Skeletal muscle tissue (tissue), 4 donors: ENCODE data around the gene TCF7L2. TPM values are rescaled to one million over a fixed set of nuclear protein-coding genes. Genes with fewer than 3 reads are reported as not detected.

Experiments used
- H3K27ac ChIP-seq: one replicate; pipeline ENCODE4 v1.7.0; 2013; ENCODE audit warnings: mild to moderate bottlenecking, low read depth, low read length, inconsistent platforms
- H3K27me3 ChIP-seq, 3 donors: one replicate each; pipeline ENCODE4 v1.7.0; 2013; ENCODE audit warnings: low read length in 3 of 3; ENCODE audit not compliant: control insufficient read depth in 3 of 3, insufficient read depth in 3 of 3
- H3K36me3 ChIP-seq, 3 donors: one replicate each; pipeline ENCODE4 v1.7.0; 2013; ENCODE audit warnings: low read length in 3 of 3; ENCODE audit not compliant: control insufficient read depth in 3 of 3, insufficient read depth in 3 of 3
- H3K4me1 ChIP-seq, 3 donors: one replicate each; pipeline ENCODE4 v1.7.0; 2013; ENCODE audit warnings: low read length in 3 of 3, mild to moderate bottlenecking in 3 of 3; ENCODE audit not compliant: control insufficient read depth in 3 of 3, insufficient read depth in 3 of 3
- H3K4me3 ChIP-seq, 3 donors: one replicate each; pipeline ENCODE4 v1.7.0; 2013; ENCODE audit warnings: low read length in 3 of 3
- H3K9ac ChIP-seq, 3 donors: one replicate each; pipeline ENCODE4 v1.7.0; 2013; ENCODE audit warnings: low read length in 3 of 3, mild to moderate bottlenecking in 3 of 3, moderate library complexity in 2 of 3, low read depth in 1 of 3
- H3K9me3 ChIP-seq, 3 donors: one replicate each; pipeline ENCODE4 v1.7.0; 2013; ENCODE audit warnings: low read length in 3 of 3; ENCODE audit not compliant: control insufficient read depth in 3 of 3
- total RNA-seq: library from RNA; depleted of rRNA; stranded (reverse); fragments of >200 nt; gene quantifications from one replicate; pipeline ENCODE4 v1.2.3, GENCODE V29; 2014
- donor health status: Osteomylitis.

Gene TCF7L2
- total RNA-seq, 1 donor from 2014 or later, result 33.9 TPM

DNA sequence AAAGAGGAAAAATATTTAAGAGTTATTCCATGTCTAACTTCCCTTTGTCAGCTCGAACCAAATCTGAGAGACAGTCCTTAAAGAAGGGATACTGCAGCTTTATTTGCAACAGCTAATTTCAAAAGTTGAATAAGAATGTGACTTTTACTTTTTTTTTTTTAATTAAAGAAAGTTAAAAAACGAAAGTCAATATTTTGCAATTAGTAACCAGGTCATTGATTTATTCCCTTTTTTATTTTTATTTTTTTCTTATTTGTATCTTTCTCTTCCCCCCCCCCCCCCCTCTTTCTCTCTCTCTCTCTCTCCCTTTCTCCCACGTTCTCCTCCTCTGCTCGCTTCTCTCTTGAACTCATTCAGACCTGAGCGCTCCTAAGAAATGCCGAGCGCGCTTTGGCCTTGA is 209.5 kb downstream of the TCF7L2 start:
- Histone ChIP-seq H3K36me3 (peaks cover 28 to 41% (median 32%) of the 10 kb centered on the region in 3 donors), H3K27ac (no peak overlapping the region), H3K9ac (no peak overlapping the region)

DNA sequence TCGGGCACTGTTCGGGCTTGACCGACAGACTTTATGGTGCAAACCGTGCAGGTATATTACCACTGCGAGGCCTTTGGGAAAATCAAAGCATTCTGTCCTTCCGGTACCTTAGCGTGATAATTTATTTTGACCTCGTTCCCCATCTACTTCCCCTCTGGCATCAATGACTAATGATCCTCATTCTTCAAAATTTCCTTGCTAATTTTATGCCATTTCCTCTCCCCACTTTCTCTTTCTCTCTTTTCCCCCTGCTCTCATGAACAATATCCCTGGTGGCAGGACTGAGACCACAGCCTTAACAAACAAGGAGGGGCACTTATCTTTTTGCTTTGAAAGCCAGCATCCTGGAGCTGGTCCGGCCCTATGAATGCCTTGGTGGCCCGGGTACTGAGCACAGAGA is 210.6 kb downstream of the TCF7L2 start:
- Histone ChIP-seq H3K27ac (no peak overlapping the region), H3K4me3 (no peak overlapping the region), H3K36me3 (peaks cover 27 to 40% (median 27%) of the 10 kb centered on the region in 3 donors), H3K9ac (no peak overlapping the region), H3K27me3 (no peaks in the 10 kb centered on the region), H3K9me3 (no peaks in the 10 kb centered on the region), H3K4me1 (no peaks in the 10 kb centered on the region)

More for the DNA sequence above, 209.5 kb downstream of the TCF7L2 start:
- no peaks in the 10 kb centered on the region for H3K9me3 ChIP-seq
- no peaks in the 10 kb centered on the region for H3K4me1 ChIP-seq
- no peak overlapping the region for H3K4me3 ChIP-seq
- no peaks in the 10 kb centered on the region for H3K27me3 ChIP-seq

DNA sequence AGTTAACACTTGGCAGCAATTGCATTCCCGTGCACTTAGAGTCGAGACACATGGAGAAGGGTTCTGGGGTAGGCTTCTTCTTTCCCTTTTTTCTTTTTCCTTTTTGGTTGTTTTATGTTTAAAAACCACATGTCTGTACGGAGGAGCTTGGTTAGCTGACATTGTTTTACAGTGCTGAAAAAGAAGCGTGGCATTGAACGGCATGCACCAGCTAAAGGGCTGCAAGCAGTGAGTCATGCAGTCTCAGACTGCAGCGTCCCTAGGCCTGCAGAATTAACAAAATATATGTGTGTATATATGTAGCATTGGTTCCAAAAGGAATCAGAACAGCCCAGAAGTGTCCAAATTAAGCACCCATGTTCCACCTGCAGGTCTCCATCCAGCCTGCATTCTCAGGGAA is 211.0 kb downstream of the TCF7L2 start:
- no peaks in the 10 kb centered on the region for H3K27me3 ChIP-seq
- peaks cover 25 to 38% (median 27%) of the 10 kb centered on the region in 3 donors for H3K36me3 ChIP-seq
- H3K4me3 ChIP-seq, result no peak overlapping the region
- H3K9ac ChIP-seq, result no peak overlapping the region
- no peaks in the 10 kb centered on the region for H3K9me3 ChIP-seq
- H3K4me1 ChIP-seq, result no peaks in the 10 kb centered on the region
- H3K27ac ChIP-seq, result no peak overlapping the region

DNA sequence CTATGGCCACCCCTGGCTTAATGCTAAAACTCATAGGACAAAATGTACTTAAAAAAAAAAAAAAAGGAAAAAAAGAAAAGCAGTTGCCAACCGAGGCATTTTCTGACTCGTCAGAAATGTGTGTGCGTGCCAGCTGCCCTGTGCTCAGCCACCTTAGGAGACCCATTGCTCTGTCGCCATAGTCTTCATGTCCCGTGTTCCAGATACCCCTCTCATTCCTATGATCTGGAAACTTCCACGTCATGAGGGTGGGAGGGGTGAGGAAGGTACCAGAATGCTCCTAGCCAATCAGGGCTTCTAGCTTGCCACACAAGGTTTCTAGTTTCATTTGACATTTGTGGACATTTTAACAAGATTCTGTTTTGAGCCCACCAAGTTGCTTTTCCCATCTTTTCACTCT is 212.9 kb downstream of the TCF7L2 start:
- H3K4me1 ChIP-seq, result no peaks in the 10 kb centered on the region
- H3K4me3 ChIP-seq, result no peak overlapping the region
- no peaks in the 10 kb centered on the region for H3K9me3 ChIP-seq
- H3K36me3 ChIP-seq, result peaks cover 13 to 27% (median 19%) of the 10 kb centered on the region in 3 donors
- H3K27me3 ChIP-seq, result no peaks in the 10 kb centered on the region
- H3K27ac ChIP-seq, result no peak overlapping the region
- no peak overlapping the region for H3K9ac ChIP-seq

DNA sequence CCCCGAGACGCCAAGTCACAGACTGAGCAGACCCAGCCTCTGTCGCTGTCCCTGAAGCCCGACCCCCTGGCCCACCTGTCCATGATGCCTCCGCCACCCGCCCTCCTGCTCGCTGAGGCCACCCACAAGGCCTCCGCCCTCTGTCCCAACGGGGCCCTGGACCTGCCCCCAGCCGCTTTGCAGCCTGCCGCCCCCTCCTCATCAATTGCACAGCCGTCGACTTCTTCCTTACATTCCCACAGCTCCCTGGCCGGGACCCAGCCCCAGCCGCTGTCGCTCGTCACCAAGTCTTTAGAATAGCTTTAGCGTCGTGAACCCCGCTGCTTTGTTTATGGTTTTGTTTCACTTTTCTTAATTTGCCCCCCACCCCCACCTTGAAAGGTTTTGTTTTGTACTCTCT is 215.6 kb downstream of the TCF7L2 start:
- Histone ChIP-seq H3K4me1 (no peaks in the 10 kb centered on the region), H3K27ac (no peak overlapping the region), H3K27me3 (no peaks in the 10 kb centered on the region), H3K4me3 (no peak overlapping the region), H3K9ac (no peak overlapping the region), H3K36me3 (peaks cover 8 to 23% (median 12%) of the 10 kb centered on the region in 3 donors), H3K9me3 (no peaks in the 10 kb centered on the region)

DNA sequence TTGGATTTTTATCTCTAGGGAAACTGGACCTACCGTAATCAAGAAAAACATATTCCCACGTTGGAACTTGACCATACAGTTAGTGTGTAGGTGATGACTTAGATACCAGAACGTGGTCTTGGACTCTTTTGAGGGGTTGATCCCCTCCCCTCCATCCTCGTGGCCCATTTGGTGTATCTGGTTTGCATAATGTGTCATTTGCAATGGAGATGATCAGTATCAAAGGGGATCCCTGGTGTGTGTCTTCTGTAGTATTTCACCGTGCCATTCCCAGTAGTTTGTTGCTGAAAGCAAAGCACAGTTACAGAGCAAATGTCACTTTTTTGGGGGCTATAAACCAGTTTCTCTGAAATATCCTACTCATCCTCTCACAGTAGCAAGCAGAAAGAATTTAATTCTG is 217.7 kb downstream of the TCF7L2 start:
- Histone ChIP-seq H3K27me3 (no peaks in the 10 kb centered on the region), H3K9me3 (no peaks in the 10 kb centered on the region), H3K36me3 (peaks cover 2 to 5% (median 3%) of the 10 kb centered on the region in 3 donors), H3K9ac (no peak overlapping the region), H3K4me1 (no peaks in the 10 kb centered on the region), H3K27ac (no peak overlapping the region), H3K4me3 (no peak overlapping the region)

DNA sequence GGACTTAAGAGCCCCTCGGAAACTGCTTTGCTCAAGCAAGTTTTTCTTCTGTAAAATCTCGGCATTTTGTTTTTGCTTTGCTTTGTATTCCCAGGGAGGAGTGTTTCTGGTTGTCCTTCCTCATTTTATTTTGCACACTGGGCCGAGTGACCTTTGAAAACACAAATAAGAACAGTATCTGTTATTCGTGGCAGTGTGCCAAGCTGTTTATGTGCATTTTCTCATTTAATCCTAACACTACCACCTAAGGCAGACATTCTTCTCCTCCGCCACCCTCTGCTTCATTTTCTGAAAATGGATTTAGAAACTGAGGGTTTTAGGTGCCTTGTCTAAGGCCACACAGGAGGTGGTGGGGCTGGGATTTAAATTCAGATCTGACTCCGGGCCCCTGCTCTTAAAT is 218.5 kb downstream of the TCF7L2 start:
- no peaks in the 10 kb centered on the region for H3K4me1 ChIP-seq

DNA sequence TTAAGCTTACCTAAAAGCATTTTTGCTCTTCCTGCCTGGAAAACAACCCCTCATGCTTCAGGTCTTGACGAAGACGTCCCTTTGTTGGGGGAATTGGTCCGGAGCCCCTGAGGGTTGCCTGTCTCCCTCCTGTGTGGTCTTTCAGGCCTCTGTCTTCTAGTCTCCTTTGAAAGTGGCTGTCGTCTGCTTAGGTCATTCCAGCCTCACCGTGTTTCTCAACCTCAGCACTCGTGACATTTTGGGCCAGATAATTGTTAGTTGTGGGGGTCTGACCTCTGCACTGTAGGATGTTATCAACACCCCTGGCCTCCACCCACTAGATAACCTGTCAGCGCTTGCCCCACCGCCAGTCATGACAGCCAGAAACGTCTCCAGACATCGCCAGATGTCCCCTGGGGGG is 219.1 kb downstream of the TCF7L2 start:
- peaks cover 0 to 2% (median 2%) of the 10 kb centered on the region in 3 donors for H3K36me3 ChIP-seq
- no peak overlapping the region for H3K9ac ChIP-seq
- H3K4me3 ChIP-seq, result no peak overlapping the region
- no peaks in the 10 kb centered on the region for H3K4me1 ChIP-seq
- H3K27ac ChIP-seq, result no peak overlapping the region
- H3K9me3 ChIP-seq, result no peaks in the 10 kb centered on the region
- no peaks in the 10 kb centered on the region for H3K27me3 ChIP-seq

More for the DNA sequence above, 218.5 kb downstream of the TCF7L2 start:
- no peak overlapping the region for H3K9ac ChIP-seq
- H3K27ac ChIP-seq, result no peak overlapping the region
- H3K36me3 ChIP-seq, result peaks cover 2 to 5% (median 3%) of the 10 kb centered on the region in 3 donors
- no peaks in the 10 kb centered on the region for H3K9me3 ChIP-seq
- H3K4me3 ChIP-seq, result no peak overlapping the region
- no peaks in the 10 kb centered on the region for H3K27me3 ChIP-seq

DNA sequence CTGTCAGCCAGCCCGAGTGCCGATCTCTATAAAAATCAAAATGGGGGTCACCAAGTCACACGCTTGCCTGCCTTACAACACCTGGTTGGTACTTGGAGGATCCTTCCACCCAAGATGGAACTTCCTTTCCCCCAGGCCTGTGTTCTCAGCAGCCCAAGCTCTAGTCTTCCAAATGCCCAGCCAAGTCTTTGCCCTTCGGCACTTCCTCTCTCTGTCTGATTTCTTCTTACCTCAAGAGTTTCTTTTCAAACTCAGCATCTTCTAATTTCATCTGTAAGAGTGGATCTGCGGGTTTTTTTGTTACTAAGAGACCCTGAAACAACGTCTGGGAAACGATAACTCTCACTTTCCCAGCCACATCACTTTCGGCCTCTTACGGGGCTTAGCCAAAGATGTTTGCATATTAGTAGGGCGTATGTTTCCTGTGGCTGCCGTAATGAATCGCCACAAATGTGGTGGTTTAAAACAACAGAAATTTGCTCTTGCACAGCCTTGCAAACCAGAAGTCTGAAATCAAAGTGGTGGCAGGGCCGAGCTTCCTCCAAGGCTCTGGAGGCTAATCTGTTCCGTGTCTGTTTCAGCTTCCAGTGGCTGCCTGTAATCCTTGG is 219.9 kb downstream of the TCF7L2 start:
- no peaks in the 10 kb centered on the region for H3K9me3 ChIP-seq
- no peak overlapping the region for H3K27ac ChIP-seq
- H3K4me1 ChIP-seq, result no peaks in the 10 kb centered on the region
- H3K36me3 ChIP-seq, result peaks cover 0 to 2% (median 2%) of the 10 kb centered on the region in 3 donors
- H3K27me3 ChIP-seq, result no peaks in the 10 kb centered on the region
- H3K9ac ChIP-seq, result no peak overlapping the region
- H3K4me3 ChIP-seq, result no peak overlapping the region

DNA sequence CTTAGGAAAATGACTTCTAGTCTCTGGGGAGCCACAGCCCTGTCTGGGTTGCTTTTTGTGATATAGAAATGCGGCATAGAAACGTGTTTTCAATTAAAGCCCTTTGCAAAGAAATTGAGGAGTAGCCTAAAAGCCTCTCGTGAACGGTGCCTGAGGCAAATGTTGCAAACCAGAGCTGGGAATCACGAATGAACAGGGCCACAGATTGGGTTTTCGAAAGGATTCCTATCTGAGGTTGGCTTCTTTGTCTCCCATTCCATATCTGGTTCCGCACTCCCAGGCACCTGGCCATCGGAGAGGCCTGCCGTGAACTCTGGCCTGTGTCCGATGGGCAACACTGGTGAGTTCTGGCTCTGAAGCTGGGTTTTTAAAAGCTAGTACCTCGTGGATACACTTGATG is 221.6 kb downstream of the TCF7L2 start:
- no peak overlapping the region for H3K9ac ChIP-seq
- H3K27ac ChIP-seq, result no peak overlapping the region
- H3K4me1 ChIP-seq, result no peaks in the 10 kb centered on the region
- H3K27me3 ChIP-seq, result no peaks in the 10 kb centered on the region
- no peaks in the 10 kb centered on the region for H3K36me3 ChIP-seq
- no peak overlapping the region for H3K4me3 ChIP-seq
- no peaks in the 10 kb centered on the region for H3K9me3 ChIP-seq
